Dermis blood vessel endothelial cell (primary cell): Measurements from ENCODE around the gene IL1RL1. TPM values are rescaled to one million over a fixed set of nuclear protein-coding genes. Genes with fewer than 3 reads are reported as not detected.

Experiments
- DNase-seq: peaks from one replicate; pipeline ENCODE4 v3.0.0; 2010
- total RNA-seq: library from RNA; depleted of rRNA; stranded (reverse); fragments of >200 nt; gene quantifications from 2 replicates; pipeline ENCODE4 v1.2.3, GENCODE V29; 2014

IL1RL1 gene
- total RNA-seq, 1 donor from 2014 or later = 0.17 TPM

DNA sequence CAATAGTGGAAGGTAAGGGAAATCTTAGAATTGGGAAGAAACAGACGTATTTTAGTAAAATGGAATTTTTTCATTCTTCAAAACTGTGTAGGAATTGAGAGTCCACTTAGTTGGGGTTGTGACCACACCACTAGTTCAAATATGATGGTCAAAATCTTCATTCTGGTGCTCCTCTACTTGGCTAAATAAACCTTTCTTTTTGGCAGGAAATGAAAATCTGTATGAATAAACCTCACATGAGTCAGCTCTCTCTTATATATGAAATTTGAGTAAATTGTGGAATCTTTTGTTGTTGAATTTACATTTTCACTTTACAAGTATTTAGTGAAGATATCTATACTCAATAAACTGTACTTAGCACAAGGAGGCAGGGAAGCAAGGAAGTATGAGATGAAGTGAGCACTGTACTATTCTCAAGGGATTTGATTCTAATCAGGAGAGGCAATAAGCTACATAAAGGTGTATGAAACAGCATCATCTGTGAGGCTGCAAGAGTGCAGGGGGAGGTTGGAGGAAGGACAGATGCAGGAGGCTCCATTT lies 64.8 kb downstream of the IL1RL1 start:
- no peak for DNase-seq

GRCh38 chr2:102383722-102384121 lies 72.4 kb downstream of the IL1RL1 start:
- no peak for DNase-seq

GRCh38 chr2:102385522-102385921 lies 74.2 kb downstream of the IL1RL1 start:
- DNase-seq = no peak

GRCh38 chr2:102386004-102386403 lies 74.6 kb downstream of the IL1RL1 start:
- no peak for DNase-seq

GRCh38 chr2:102386867-102387541 lies 75.6 kb downstream of the IL1RL1 start:
- DNase-seq = no peak

DNA sequence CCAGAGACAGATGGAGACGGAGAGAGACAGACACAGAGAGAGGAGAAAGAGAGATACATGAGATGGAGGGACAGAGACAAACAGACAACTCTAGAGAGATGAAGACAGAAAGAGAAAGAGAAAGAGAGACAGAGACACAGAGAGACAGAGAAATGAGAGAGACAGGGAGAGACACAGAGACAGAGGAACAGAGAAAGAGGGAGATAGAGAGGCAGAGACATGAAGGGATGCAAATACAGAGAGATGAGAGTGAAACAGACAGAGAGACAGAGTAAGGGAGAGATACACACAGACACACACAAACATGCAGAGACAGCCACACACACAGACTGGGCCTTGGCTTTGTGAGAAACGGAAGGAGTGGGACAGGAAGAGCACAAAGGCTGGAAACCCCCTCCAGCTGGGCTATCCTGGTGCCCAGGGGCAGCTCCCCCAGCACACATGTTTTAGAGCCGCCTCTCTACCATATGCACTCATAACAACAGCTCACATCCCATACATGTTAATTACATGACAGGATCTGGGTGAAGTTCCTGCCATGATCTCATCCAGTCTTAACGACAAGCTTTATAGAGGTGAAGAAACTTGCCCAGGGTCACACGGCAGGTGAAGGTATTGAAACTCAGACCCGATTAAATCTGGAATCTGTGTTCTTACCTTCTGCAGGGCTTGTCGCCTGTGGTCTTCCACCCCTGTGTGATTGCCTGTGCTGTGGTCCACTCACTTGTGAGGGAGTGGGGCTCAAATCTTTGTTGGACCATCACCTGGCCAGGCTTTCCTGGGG lies 76.6 kb downstream of the IL1RL1 start:
- DNase-seq = no peak

- peak; percentile 3 for DNase-seq
Measured at GRCh38 chr2:102391565-102391964, 80.2 kb downstream of the IL1RL1 start.

DNA sequence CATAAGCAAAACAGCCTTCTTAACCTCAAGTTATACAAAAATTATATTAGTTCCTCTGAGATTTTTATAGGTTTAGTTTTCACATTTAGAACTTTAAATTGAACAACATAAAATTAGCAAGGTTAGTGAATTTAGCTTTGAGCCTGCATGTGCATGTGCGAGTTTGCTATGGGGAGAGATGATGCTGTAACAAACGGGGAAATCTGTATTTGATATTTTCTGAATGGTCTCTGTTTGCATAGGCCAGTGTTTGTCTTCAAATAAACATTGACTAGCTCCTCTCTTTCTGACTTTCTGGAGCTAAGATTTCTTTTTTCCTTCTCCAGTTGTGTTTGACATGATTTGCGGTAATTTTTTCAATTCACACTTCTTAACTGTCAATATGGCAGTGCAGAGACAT lies 80.7 kb downstream of the IL1RL1 start:
- DNase-seq = no peak

DNA sequence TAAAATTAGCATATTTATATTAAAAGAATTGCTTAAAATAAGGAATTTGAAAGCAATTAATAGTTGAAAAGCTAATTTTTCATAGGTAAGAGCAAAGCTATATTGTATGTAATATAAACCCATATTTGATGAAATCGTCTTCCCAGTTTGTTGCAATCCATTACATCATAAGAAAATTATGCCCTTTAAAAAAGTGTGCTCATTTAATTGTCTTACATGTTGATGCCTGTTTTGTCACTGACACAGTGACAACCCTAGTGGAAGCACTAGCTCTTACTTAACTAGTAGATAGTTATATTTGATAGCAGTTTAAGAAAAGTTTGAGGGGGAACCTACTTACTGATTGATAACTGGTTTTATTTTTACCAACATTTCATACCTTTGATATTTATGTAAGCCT lies 81.6 kb downstream of the IL1RL1 start:
- DNase-seq = no peak

DNA sequence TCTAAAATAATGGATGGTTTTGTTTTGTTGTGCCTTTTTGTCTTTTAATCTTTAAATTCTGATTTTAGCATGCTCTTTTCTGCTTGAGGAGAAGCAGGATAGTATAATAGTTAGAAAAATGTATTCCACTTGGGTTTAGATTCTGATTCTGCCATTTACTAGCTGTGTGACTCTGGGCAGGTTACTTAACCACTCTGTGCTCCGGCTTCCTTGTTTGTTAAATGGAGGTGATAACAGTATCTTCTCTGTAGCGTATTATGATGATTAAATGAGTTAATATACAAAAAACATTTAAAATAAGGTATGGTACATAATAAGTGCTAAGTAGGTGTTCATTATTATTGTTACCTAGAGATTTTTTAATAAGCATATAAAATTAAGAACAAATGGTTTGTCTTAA lies 84.6 kb downstream of the IL1RL1 start:
- DNase-seq = no peak

GRCh38 chr2:102397209-102397608 lies 85.8 kb downstream of the IL1RL1 start:
- DNase-seq = no peak

DNA sequence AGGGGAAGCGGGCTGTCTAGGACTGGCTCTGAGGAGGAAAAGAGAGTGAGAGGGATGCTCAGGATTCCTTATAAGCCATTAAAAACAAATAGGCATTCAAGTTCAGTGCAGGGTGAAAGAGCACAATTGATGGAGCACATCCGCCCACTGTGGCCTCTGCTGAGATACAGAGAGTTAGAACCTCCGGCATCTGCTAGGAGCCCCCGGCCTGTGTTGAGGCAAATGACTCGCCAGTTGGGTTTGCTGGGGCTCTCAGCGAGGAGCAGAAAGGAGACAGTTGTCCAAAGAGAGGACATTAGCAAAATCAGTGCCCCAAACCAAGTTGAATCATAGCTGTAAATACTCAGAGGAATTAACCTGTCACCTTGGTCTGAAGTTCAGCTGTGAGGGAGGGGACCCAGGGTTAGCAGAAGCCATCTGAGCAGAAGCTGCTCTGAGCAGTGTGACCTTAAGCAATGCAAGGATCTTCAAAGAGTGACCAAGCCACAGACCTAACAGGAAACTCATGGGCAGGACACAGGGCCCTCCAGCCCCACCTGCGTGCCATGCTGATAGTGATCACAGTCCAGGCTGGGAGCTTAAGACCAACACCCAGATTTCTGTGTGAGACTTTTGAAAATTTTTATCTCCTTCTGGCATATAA lies 88.3 kb downstream of the IL1RL1 start:
- DNase-seq = no peak

- DNase-seq = no peak
Measured at GRCh38 chr2:102401456-102401855, 90.1 kb downstream of the IL1RL1 start.

Other genes with a start within 250 kb of the IL1RL1 start
- gene IL1R1, start 168.8 kb upstream of the IL1RL1 start, total RNA-seq = 24.2 and 24.7 TPM in 2 replicates
- gene IL1RL2, start 124.5 kb upstream of the IL1RL1 start, total RNA-seq = 0.09 and 0.34 TPM in 2 replicates
- 0.65 and 1.4 TPM in 2 replicates for gene IL18R1, start 44.2 kb downstream of the IL1RL1 start, total RNA-seq
- not detected in 2 replicates for gene IL18RAP, start 111.6 kb downstream of the IL1RL1 start, total RNA-seq
- gene SLC9A4, start 161.7 kb downstream of the IL1RL1 start, total RNA-seq = not detected in 2 replicates